ENCODE data around the gene ARHGAP6. TPM values are rescaled to one million over a fixed set of nuclear protein-coding genes. Genes with fewer than 3 reads are reported as not detected.
A peak's percentile ranks its signal among the peaks of the same experiment; 100 is the strongest.

The ARHGAP6 gene
- total RNA-seq, 1 donor from 2014 or later, result 4.9 TPM

DNA sequence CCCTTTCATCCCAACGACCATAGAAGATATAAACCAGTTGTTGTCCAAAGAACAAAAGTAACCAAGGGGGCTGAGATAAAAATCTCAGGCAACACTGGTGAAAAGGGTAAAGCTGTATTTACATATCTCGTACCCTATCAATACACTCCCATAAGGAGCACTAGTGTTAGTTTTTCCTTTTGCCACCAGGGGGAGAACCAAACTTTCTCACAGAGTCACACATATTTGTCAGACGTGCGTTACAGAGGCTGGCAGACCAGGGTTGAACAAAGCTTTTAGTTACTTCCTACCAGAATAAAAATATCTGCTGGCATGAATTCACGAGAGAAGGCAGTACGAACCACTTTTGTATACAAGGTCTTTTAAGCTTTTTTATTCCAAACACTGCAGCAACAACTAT, 284.3 kb downstream of the ARHGAP6 start:
- TF ChIP-seq CTCF (conservative IDR thresholded peaks at IDR 0.05; ENCODE audit: low read depth, low read length), result peak; percentile 60

DNA sequence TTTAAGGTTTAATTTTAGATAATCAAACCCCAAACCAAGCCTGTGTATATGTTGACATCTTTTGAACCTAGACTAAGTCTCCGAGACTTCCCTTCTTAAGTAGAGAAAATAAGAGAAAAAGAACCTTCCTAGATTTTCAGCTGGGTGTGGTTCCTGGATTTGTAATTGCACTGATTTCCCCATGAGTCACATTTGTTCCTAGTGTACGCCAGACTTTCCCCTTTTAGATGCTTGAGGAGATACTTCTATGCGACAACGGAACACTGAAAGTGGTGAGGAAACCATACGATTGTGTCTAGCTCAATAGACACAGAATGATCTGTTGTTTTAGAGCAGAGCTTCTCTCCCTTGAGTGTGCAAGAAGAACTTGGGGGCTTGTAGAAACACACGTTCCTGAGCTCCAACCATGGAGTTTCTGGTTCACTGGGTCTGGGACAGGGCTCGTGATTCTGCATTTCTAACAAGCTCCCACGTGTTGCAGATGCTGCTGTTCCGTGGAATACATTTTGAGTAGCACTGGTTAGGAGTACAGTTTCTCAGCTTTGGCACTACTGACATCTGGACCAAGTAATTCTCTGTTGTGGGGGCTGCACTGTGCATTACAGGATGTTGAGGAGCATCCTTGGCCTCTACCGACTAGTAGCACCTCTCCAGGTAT, 285.4 kb downstream of the ARHGAP6 start:
- no peak overlapping the region for H3K4me3 ChIP-seq (ENCODE audit: low read depth, low read length)
- DNase-seq (ENCODE audit: low read depth), result no peak
- no peak for TF ChIP-seq CTCF (conservative IDR thresholded peaks at IDR 0.05; ENCODE audit: low read depth, low read length)

More for the DNA sequence above, 284.3 kb downstream of the ARHGAP6 start:
- no peak overlapping the region for H3K4me3 ChIP-seq (ENCODE audit: low read depth, low read length)
- no peak for DNase-seq (ENCODE audit: low read depth)

DNA sequence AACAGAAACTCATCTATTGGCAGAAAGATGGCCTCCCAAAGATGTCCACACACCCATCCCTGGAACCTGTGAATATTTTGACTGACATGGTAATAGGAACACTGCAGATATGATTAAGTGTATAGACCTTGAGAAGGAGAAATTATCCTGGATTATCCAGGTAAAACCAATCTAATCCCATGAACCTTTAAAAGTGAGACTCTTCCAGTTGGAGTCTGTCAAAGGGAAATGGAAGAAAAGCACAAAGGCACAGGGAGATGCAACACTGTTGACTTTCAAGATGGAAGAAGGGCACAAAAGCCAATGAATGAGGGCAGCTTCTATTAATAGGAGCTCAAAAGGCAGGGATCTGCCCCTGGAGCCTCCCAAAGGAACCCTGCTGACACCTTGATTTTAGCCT, 289.6 kb downstream of the ARHGAP6 start:
- no peak overlapping the region for H3K4me3 ChIP-seq (ENCODE audit: low read depth, low read length)
- DNase-seq (ENCODE audit: low read depth), result no peak
- TF ChIP-seq CTCF (conservative IDR thresholded peaks at IDR 0.05; ENCODE audit: low read depth, low read length), result no peak

DNA sequence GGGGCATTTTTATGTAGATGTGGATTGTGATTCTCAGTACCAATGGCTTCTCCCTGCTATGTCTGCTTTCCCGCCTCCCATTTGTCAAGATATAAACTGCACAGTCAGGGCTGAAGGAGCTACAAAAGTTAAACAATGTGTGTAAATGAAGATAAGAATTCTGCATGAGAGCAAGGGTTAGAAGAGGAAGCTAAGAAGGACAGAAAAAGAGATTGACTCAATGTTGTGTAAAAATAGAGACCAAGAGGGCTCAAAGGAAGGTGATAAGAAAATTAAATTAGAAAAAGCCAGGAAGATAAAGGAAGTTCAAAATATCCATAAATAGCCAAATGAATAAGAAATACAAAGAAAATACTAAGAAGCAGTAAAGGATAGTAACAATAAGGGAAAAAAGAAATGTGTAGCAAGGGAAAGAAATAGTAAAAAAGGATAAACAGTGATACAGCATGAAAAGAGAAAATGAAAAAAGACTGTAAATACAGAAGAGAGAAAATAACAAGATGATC, 290.1 kb downstream of the ARHGAP6 start:
- no peak overlapping the region for H3K4me3 ChIP-seq (ENCODE audit: low read depth, low read length)
- no peak for DNase-seq (ENCODE audit: low read depth)

GRCh38 chrX:11374570-11374969, 291.1 kb downstream of the ARHGAP6 start:
- no peak overlapping the region for H3K4me3 ChIP-seq (ENCODE audit: low read depth, low read length)
- TF ChIP-seq CTCF (conservative IDR thresholded peaks at IDR 0.05; ENCODE audit: low read depth, low read length), result no peak
- DNase-seq (ENCODE audit: low read depth), result no peak

More for the DNA sequence above, 290.1 kb downstream of the ARHGAP6 start:
- no peak for TF ChIP-seq CTCF (conservative IDR thresholded peaks at IDR 0.05; ENCODE audit: low read depth, low read length)

DNA sequence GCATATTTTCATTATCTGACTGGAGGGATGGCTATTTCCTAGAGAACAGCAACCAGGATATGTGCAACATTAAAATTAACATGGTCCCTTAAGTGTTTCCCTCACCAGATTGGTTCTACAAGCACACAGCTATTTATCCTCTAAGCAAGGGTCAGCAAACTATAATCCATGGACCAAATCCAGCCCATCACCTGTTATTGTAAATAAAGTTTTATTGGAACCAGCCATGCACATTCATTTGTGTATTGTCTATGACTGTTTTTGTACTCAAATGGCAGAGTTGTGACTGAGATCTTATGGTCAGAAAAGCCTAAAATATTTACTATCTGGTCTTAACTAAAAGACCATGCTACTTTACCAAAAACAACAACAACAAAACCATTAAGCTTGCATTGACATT, 294.6 kb downstream of the ARHGAP6 start:
- no peak for DNase-seq (ENCODE audit: low read depth)
- H3K4me3 ChIP-seq (ENCODE audit: low read depth, low read length), result no peak overlapping the region
- TF ChIP-seq CTCF (conservative IDR thresholded peaks at IDR 0.05; ENCODE audit: low read depth, low read length), result no peak

Measured in epithelial cell of proximal tubule (primary cell).